ENCODE measurements around the gene FAM110C. TPM values are rescaled to one million over a fixed set of nuclear protein-coding genes. Genes with fewer than 3 reads are reported as not detected.

Gene FAM110C
- total and polyA plus RNA-seq, 2 of the 8 experiments (the other 6 are each of a cell fraction or from before 2014, with no cell fraction given): 4.8 to 13.2 TPM

DNA sequence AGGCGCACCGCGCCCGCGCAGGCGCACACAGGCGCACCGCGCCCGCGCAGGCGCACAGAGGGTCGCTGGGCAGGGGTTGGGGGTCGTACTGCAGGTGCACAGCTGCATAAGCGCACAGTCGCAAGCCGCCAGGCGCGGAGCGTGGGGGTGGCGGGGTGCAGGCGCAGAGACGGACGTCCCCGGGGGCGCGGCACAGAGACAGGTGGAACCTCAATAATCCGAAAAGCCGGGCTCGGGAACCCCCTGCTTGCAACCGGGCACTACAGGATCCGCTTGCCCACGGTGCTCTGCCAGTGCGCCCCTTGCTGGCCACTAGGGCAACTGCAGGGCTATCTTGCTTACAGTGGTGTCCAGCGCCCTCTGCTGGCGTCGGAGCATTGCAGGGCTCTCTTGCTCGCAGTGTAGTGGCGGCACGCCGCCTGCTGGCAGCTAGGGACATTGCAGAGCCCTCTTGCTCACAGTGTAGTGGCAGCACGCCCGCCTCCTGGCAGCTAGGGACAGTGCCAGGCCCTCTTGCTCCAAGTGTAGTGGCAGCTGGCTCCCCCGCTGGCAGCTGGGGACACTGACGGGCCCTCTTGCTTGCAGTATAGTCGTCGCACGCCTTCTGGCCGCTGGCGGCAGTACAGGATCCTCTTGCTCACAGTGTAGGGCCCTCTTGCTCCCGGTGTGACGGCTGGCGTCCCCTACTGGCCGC lies 34.9 kb downstream of the FAM110C start:
- Histone ChIP-seq H3K14ac (ENCODE audit: insufficient read length) (no peak overlapping the region), H4K20me1 (replicated peaks in 1 of 2; ENCODE audit: control insufficient read depth in 1 of 2, insufficient read depth in 2 of 2, low read length in 2 of 2) (no peaks in the 10 kb centered on the region), H3K4me3 (ENCODE audit: extremely low read depth in 1 of 4, insufficient read depth in 2 of 4, low read depth in 3 of 4, low read length in 4 of 4) (no peak overlapping the region; a peak in 1 of 8 replicates), H2AFZ (ENCODE audit: low read length) (no peak overlapping the region), H3K4me1 (replicated peaks in 1 of 4; ENCODE audit: control insufficient read depth in 3 of 4, insufficient read depth in 4 of 4, low read length in 3 of 4) (no peaks in the 10 kb centered on the region), H2BK120ac (replicated peaks; ENCODE audit: low read depth, low read length) (no peak overlapping the region), H3K4me2 (ENCODE audit: insufficient read depth in 1 of 2, low read depth in 2 of 2, low read length in 2 of 2) (no peak overlapping the region), H3K56ac (replicated peaks; ENCODE audit: insufficient read length, low read depth, low read length) (no peak overlapping the region), H2BK5ac (ENCODE audit: low read depth, low read length) (no peak overlapping the region), H3K79me1 (ENCODE audit: low read depth, low read length) (no peaks in the 10 kb centered on the region), H3K18ac (ENCODE audit: extremely low read depth, low read length) (no peak overlapping the region; the same call in 1 of the 2 replicates), H2BK15ac (ENCODE audit: low read length) (no peak overlapping the region), H3K27me3 (replicated peaks in 1 of 4; ENCODE audit: control insufficient read depth in 3 of 4, extremely low read depth in 1 of 4, insufficient read depth in 3 of 4, low read length in 3 of 4) (no peaks in the 10 kb centered on the region), H3K27ac (ENCODE audit: low read depth, low read length) (no peak overlapping the region), H3K9ac (replicated peaks in 1 of 4; ENCODE audit: extremely low read depth in 1 of 4, low read depth in 3 of 4, low read length in 3 of 4) (no peak overlapping the region), H3K9me3 (ENCODE audit: insufficient read depth in 2 of 2, low read depth in 1 of 2, low read length in 1 of 2) (peaks cover 11 to 14% of the 10 kb centered on the region in 2 experiments), H3K23me2 (ENCODE audit: low read depth, low read length) (peaks cover 4% of the 10 kb centered on the region; the same call in 1 of the 2 replicates), H3K4ac (replicated peaks; ENCODE audit: insufficient read length, low read depth, low read length) (no peak overlapping the region), H4K8ac (ENCODE audit: extremely low read depth, insufficient read depth, low read length) (peak overlapping the region; percentile 79; the same call in 1 of the 2 replicates), H3K79me2 (ENCODE audit: control insufficient read depth in 1 of 2, insufficient read depth in 2 of 2, low read length in 2 of 2) (no peaks in the 10 kb centered on the region), H4K91ac (replicated peaks; ENCODE audit: insufficient read length, low read length) (no peak overlapping the region), H2BK20ac (ENCODE audit: low read length) (no peak overlapping the region), H2AK5ac (ENCODE audit: low read depth, low read length) (no peak overlapping the region), H3K36me3 (ENCODE audit: control insufficient read depth in 2 of 4, insufficient read depth in 4 of 4, low read length in 3 of 4) (no peaks in the 10 kb centered on the region; a peak in 1 of 8 replicates), H3K23ac (ENCODE audit: insufficient read length) (no peak overlapping the region), H4K5ac (ENCODE audit: insufficient read length, low read depth, low read length) (no peak overlapping the region), H2BK12ac (ENCODE audit: low read depth, low read length) (no peak overlapping the region)
- CTCF ChIA-PET (ENCODE audit: partially characterized antibody): interaction anchor here (0.6 to 2.8 kb wide), 36 partner anchors 10 to 1544 kb away, joined by 3 to 28 read pairs (median 4); partner anchors contain the start of genes FAM110C and SH3YL1
- DNase-seq (ENCODE audit: low read depth in 1 of 2, low spot score in 2 of 2): peak; percentile 88 to 98
- no peak for FAIRE-seq
- 81% methylated on average over 36 of the region's 54 CpGs; no CpG with 5 or more reads in 1 of the 2 experiments for WGBS, 2 experiments (ENCODE audit: extremely low coverage in 1 of 2, insufficient coverage in 1 of 2, insufficient read length in 1 of 2, insufficient replicate concordance in 2 of 2, low coverage in 1 of 2, low lambda C conversion rate in 2 of 2, missing lambda C conversion rate in 1 of 2)
- POLR2A ChIA-PET (ENCODE audit: partially characterized antibody): no interaction called here
- TF ChIP-seq, protein P1, sequence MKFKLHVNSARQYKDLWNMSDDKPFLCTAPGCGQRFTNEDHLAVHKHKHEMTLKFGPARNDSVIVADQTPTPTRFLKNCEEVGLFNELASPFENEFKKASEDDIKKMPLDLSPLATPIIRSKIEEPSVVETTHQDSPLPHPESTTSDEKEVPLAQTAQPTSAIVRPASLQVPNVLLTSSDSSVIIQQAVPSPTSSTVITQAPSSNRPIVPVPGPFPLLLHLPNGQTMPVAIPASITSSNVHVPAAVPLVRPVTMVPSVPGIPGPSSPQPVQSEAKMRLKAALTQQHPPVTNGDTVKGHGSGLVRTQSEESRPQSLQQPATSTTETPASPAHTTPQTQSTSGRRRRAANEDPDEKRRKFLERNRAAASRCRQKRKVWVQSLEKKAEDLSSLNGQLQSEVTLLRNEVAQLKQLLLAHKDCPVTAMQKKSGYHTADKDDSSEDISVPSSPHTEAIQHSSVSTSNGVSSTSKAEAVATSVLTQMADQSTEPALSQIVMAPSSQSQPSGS (IDR thresholded peaks at IDR 0.05; ENCODE audit: low read length): peak; percentile 65; the same call in 1 of the 2 replicates
- TF ChIP-seq FOSL1 (IDR thresholded peaks at IDR 0.05; ENCODE audit: insufficient read depth, low read depth, low read length) (no peak), KDM4A (IDR thresholded peaks at IDR 0.05; ENCODE audit: low read depth, low read length, severe bottlenecking) (no peak), CEBPB (IDR thresholded peaks at IDR 0.05; ENCODE audit: low read depth, low read length) (no peak; the same call in 1 of the 2 replicates), POLR2A (IDR thresholded peaks at IDR 0.05; ENCODE audit: control extremely low read depth in 1 of 2, low read depth in 2 of 2, low read length in 2 of 2) (no peak), POLR2AphosphoS5 (IDR thresholded peaks at IDR 0.05; ENCODE audit: low read depth, low read length) (peak; percentile 95), SIN3A (conservative IDR thresholded peaks at IDR 0.05 in 1 of 2, IDR thresholded peaks at IDR 0.05 in 1 of 2; ENCODE audit: low read depth in 1 of 2, low read length in 2 of 2) (no peak), NRF1 (IDR thresholded peaks at IDR 0.05; ENCODE audit: low read depth, low read length) (no peak), EGR1 (IDR thresholded peaks at IDR 0.05; ENCODE audit: borderline replicate concordance, low read depth, low read length) (no peak)
- TF ChIP-seq, protein P2, sequence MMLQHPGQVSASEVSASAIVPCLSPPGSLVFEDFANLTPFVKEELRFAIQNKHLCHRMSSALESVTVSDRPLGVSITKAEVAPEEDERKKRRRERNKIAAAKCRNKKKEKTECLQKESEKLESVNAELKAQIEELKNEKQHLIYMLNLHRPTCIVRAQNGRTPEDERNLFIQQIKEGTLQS (IDR thresholded peaks at IDR 0.05; ENCODE audit: insufficient read depth, low read depth, low read length): peak; percentile 88
